ENCODE results near the gene TRIM15.
"Not testable (repeated sequence)": the region's sequence is repeated elsewhere in the genome, so short reads cannot be mapped to it uniquely, and the experiment has no call there.

The TRIM15 gene

GRCh38 chr6:30135757-30136156 lies 27.6 kb upstream of the TRIM15 start, which contains the start of gene TRIM40:
TSS of gene TRIM40 (plus strand) at chr6:30136140. CDS start at chr6:30137037, 897 bp downstream.
- Mint-ChIP-seq H3K4me1 (ENCODE audit: low read depth) (peaks cover 3% of the 10 kb centered on the region), H3K4me3 (no peak within 1 kb of the TSS), H3K27me3 (peaks cover 21% of the 10 kb centered on the region), H3K27ac (no peak within 1 kb of the TSS), H3K9me3 (ENCODE audit: low read depth) (no peaks in the 10 kb centered on the region), H3K36me3 (no peaks in the 10 kb centered on the region)

GRCh38 chr6:30136570-30137286 lies 26.6 kb upstream of the TRIM15 start:
- Mint-ChIP-seq H3K27me3 (peaks cover 22% of the 10 kb centered on the region), H3K27ac (no peak overlapping the region), H3K4me1 (ENCODE audit: low read depth) (no peaks in the 10 kb centered on the region), H3K36me3 (no peaks in the 10 kb centered on the region), H3K9me3 (ENCODE audit: low read depth) (no peaks in the 10 kb centered on the region), H3K4me3 (no peak overlapping the region)

- H3K4me1 Mint-ChIP-seq (ENCODE audit: low read depth); H3K36me3 Mint-ChIP-seq; H3K4me3 Mint-ChIP-seq; H3K27ac Mint-ChIP-seq; H3K9me3 Mint-ChIP-seq (ENCODE audit: low read depth): not testable (repeated sequence)
- peaks cover 30% of the 10 kb centered on the region for H3K27me3 Mint-ChIP-seq
Observed at GRCh38 chr6:30140240-30140639, 23.1 kb upstream of the TRIM15 start.

- H3K27me3 Mint-ChIP-seq: peaks cover 33% of the 10 kb centered on the region
- H3K4me1 Mint-ChIP-seq (ENCODE audit: low read depth): no peaks in the 10 kb centered on the region
- H3K36me3 Mint-ChIP-seq: no peaks in the 10 kb centered on the region
- no peaks in the 10 kb centered on the region for H3K9me3 Mint-ChIP-seq (ENCODE audit: low read depth)
- no peak overlapping the region for H3K4me3 Mint-ChIP-seq
- H3K27ac Mint-ChIP-seq: no peak overlapping the region
Observed at GRCh38 chr6:30142665-30143064, 20.7 kb upstream of the TRIM15 start.

GRCh38 chr6:30143780-30144179 lies 19.6 kb upstream of the TRIM15 start:
- Mint-ChIP-seq H3K9me3 (ENCODE audit: low read depth) (no peaks in the 10 kb centered on the region), H3K4me3 (no peak overlapping the region), H3K36me3 (no peaks in the 10 kb centered on the region), H3K27me3 (peaks cover 38% of the 10 kb centered on the region), H3K27ac (no peak overlapping the region), H3K4me1 (ENCODE audit: low read depth) (no peaks in the 10 kb centered on the region)

- no peaks in the 10 kb centered on the region for H3K4me1 Mint-ChIP-seq (ENCODE audit: low read depth)
- H3K27me3 Mint-ChIP-seq: peaks cover 38% of the 10 kb centered on the region
- H3K4me3 Mint-ChIP-seq: no peak overlapping the region
- no peaks in the 10 kb centered on the region for H3K36me3 Mint-ChIP-seq
- no peaks in the 10 kb centered on the region for H3K9me3 Mint-ChIP-seq (ENCODE audit: low read depth)
- no peak overlapping the region for H3K27ac Mint-ChIP-seq
Observed at GRCh38 chr6:30144811-30145210, 18.5 kb upstream of the TRIM15 start.

- no peaks in the 10 kb centered on the region for H3K4me1 Mint-ChIP-seq (ENCODE audit: low read depth)
- no peak overlapping the region for H3K27ac Mint-ChIP-seq
- H3K36me3 Mint-ChIP-seq: no peaks in the 10 kb centered on the region
- peaks cover 41% of the 10 kb centered on the region for H3K27me3 Mint-ChIP-seq
- no peak overlapping the region for H3K4me3 Mint-ChIP-seq
- no peaks in the 10 kb centered on the region for H3K9me3 Mint-ChIP-seq (ENCODE audit: low read depth)
Observed at GRCh38 chr6:30145818-30146217, 17.5 kb upstream of the TRIM15 start.

- Mint-ChIP-seq H3K9me3 (ENCODE audit: low read depth) (no peaks in the 10 kb centered on the region), H3K4me1 (ENCODE audit: low read depth) (peaks cover 3% of the 10 kb centered on the region), H3K4me3 (no peak overlapping the region), H3K36me3 (no peaks in the 10 kb centered on the region), H3K27me3 (peaks cover 33% of the 10 kb centered on the region), H3K27ac (no peak overlapping the region)
Observed at GRCh38 chr6:30147096-30147495, 16.2 kb upstream of the TRIM15 start.

- Mint-ChIP-seq H3K27me3 (peaks cover 25% of the 10 kb centered on the region), H3K27ac (no peak overlapping the region), H3K36me3 (no peaks in the 10 kb centered on the region), H3K9me3 (ENCODE audit: low read depth) (no peaks in the 10 kb centered on the region), H3K4me3 (no peak overlapping the region), H3K4me1 (ENCODE audit: low read depth) (peaks cover 3% of the 10 kb centered on the region)
Observed at GRCh38 chr6:30149234-30149633, 14.1 kb upstream of the TRIM15 start.

- Mint-ChIP-seq H3K4me3 (no peak overlapping the region), H3K27me3 (peaks cover 22% of the 10 kb centered on the region)
Observed at GRCh38 chr6:30149858-30150550, 13.3 kb upstream of the TRIM15 start.

GRCh38 chr6:30150671-30151395 lies 12.5 kb upstream of the TRIM15 start:
- Mint-ChIP-seq H3K27me3 (peaks cover 22% of the 10 kb centered on the region), H3K4me3 (no peak overlapping the region), H3K9me3 (ENCODE audit: low read depth) (no peaks in the 10 kb centered on the region), H3K4me1 (ENCODE audit: low read depth) (peaks cover 3% of the 10 kb centered on the region), H3K27ac (no peak overlapping the region), H3K36me3 (no peaks in the 10 kb centered on the region)

More at GRCh38 chr6:30149858-30150550, 13.3 kb upstream of the TRIM15 start:
- no peaks in the 10 kb centered on the region for H3K9me3 Mint-ChIP-seq (ENCODE audit: low read depth)
- no peaks in the 10 kb centered on the region for H3K36me3 Mint-ChIP-seq
- H3K4me1 Mint-ChIP-seq (ENCODE audit: low read depth): peaks cover 3% of the 10 kb centered on the region
- no peak overlapping the region for H3K27ac Mint-ChIP-seq

- Mint-ChIP-seq H3K4me3 (no peak overlapping the region), H3K9me3 (ENCODE audit: low read depth) (no peaks in the 10 kb centered on the region), H3K4me1 (ENCODE audit: low read depth) (peaks cover 3% of the 10 kb centered on the region), H3K27ac (no peak overlapping the region), H3K27me3 (peaks cover 25% of the 10 kb centered on the region), H3K36me3 (no peaks in the 10 kb centered on the region)
Observed at GRCh38 chr6:30151580-30151979, 11.8 kb upstream of the TRIM15 start.

GRCh38 chr6:30152016-30152673 lies 11.2 kb upstream of the TRIM15 start:
- Mint-ChIP-seq H3K4me3 (no peak overlapping the region), H3K27ac (no peak overlapping the region), H3K4me1 (ENCODE audit: low read depth) (peaks cover 3% of the 10 kb centered on the region), H3K27me3 (peaks cover 25% of the 10 kb centered on the region), H3K36me3 (no peaks in the 10 kb centered on the region), H3K9me3 (ENCODE audit: low read depth) (no peaks in the 10 kb centered on the region)

GRCh38 chr6:30152910-30153610 lies 10.3 kb upstream of the TRIM15 start:
- Mint-ChIP-seq H3K36me3 (no peaks in the 10 kb centered on the region), H3K4me1 (ENCODE audit: low read depth) (peaks cover 3% of the 10 kb centered on the region), H3K4me3 (no peak overlapping the region), H3K27me3 (peaks cover 18% of the 10 kb centered on the region), H3K9me3 (ENCODE audit: low read depth) (no peaks in the 10 kb centered on the region), H3K27ac (no peak overlapping the region)

Measured in activated naive CD8-positive, alpha-beta T cell (primary cell).